GM18508 (cell line): Measurements from ENCODE around the gene ZFYVE21.
"Not testable (repeated sequence)": the region's sequence is repeated elsewhere in the genome, so short reads cannot be mapped to it uniquely, and the experiment has no call there.

ENCODE experiments used
- ATAC-seq: cut with Tn5 transposase; IDR thresholded peaks from one replicate; pipeline ENCODE4 v1.9.1; 2021; ENCODE audit warnings: moderate number of reproducible peaks; ENCODE audit not compliant: insufficient read depth, unreplicated experiment

The ZFYVE21 gene

DNA sequence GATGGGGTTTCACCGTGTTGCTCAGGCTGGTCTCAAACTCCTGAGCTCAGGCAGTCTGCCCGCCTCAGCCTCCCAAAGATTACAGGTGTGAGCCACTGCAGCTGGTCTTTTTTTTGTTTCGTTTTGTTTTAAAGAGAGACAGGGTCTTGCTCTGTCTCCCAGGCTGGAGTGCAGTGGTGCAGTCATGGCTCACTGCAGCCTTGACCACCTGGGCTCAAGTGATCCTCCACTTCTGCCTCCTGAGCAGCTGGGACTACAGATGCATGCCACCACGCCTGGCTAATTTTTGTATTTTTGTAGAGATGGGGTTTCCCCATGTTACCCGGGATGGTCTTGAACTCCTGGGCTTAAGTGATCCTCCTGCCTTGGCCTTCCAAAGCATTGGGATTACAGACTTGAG is 24.0 kb upstream of the ZFYVE21 start:
- ATAC-seq, result not testable (repeated sequence)

DNA sequence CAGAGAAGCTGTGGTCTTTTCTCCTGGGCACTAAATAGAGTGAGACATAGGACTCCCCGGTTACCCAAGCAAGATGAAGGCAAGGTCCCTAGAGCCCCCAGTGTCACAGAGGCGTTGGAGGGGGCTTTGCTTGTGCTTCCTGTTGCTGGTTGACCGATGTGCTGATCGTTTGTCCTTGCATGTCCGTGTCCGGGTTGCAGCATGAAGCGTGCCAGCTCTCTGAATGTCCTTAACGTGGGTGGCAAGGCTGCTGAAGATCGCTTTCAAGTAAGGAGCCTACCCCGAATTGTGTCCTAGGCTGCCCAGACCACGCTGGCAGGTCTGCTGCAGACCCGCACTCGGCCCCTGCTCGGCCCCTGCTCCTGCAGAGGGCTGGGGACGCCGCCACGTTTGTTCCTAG is 23.5 kb upstream of the ZFYVE21 start:
- ATAC-seq, result no peak

DNA sequence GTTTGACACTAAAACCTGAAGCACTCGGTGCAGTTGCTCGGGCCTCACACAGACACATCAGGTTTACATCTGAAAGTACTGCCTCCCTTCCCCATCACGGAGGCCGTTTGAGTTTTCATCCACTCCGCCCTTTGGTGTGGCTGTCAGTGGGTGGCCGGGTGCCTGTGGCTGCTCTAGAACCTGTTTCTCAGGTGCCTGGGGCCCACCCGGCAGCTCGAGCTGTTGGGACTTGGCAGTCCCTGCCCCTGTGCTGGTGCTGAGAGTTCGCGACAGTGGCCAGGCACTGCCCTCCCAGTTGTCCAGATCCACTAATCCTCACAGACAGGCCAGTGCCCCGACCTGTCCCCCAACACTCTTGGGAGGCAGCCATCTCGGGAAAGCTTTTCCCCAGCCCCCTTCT is 22.7 kb upstream of the ZFYVE21 start:
- ATAC-seq, result no peak

DNA sequence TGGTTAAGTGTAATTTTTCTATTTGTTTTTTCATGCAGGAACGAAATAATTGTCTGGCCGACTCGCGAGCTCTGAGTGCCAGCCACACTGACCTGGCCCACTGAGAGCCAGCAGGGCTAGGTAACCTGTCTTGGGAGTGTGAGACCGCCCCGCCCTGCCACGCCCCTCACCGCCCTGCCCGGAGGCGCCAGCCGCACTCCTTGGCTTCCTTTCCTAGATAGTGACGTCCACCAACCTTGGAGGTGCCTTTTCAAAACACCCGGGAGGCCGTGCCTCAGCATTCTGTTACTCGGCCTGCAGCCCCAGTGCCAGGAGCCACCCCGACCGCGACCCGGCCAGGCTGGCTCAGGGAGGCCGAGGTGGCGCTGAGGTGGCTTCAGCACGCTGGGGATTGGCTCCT is 22.1 kb upstream of the ZFYVE21 start:
- no peak for ATAC-seq

DNA sequence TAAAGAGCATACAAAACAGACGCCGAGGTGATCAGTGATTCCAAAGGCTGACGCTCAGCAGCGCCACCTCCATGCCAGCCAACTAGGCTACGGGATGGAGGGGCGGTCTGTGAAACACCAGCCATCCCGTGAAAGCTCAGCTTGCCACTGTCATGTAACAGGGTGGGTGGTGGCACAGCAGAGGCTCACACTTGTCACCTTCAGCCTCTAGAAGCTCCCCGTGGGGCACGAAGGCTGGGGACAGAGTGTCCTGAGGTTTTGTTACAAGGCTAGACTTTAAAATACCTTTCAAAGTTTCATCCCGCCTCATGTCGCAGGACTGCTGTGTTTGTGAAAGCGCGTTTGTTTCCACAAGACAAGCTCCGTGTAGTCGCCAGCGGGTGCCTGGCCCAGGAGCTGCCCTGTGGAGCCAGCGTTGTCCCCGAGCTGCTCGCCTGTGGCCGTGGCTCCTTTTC is 21.0 kb upstream of the ZFYVE21 start:
- no peak for ATAC-seq

DNA sequence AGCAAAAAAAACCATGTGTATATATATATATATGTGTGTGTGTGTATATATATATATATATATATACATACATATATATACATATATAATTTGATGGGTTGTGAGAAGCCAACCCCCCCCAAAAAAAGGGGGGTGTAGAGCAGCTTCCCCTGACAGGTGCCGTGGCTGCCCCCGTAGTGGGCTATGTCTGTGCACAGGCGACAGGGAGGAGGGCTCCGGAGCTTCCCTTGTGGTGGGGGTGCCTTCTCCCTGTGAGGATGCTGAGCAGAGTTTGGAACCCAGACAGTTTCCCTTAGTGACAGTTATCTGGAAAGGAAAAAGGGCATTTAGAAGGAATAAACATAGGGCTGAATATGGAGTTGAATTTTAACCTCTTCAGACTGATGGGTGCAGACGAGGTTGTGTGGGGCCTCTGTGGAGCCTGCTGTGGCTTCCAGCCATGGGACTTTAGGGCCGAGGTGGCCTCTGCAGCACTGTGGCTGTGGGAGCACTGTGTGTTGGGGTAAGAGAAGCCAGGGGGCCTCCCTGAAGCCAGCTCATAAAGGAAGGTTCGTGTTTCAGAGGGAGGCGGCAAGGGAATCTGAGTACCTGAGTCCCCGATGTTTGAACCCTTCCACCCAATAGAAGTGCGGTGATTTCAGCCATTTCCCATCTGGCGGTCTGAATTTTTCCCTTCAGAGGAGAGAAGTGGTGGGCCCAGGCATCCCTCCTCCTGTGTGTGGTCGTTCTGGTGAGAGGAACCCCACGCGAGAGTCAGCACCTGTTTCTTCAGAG is 20.1 kb upstream of the ZFYVE21 start:
- no peak for ATAC-seq

DNA sequence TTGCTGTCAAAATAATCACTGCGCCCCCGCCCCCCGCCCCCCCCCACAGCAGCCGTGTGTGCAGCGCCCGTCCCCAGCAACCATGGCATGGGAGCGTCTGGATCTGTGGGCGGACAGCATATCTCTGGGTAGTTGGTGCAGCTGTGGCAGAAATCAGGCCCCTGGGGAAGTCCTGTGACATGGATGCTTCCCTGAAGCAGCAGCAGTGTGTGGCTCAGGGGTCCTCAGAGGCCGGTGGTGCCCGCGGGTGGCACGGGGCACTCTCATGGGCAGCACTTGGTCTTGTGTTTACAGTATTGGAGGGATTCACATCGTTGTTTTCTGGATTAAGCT is 19.6 kb upstream of the ZFYVE21 start:
- ATAC-seq, result no peak

DNA sequence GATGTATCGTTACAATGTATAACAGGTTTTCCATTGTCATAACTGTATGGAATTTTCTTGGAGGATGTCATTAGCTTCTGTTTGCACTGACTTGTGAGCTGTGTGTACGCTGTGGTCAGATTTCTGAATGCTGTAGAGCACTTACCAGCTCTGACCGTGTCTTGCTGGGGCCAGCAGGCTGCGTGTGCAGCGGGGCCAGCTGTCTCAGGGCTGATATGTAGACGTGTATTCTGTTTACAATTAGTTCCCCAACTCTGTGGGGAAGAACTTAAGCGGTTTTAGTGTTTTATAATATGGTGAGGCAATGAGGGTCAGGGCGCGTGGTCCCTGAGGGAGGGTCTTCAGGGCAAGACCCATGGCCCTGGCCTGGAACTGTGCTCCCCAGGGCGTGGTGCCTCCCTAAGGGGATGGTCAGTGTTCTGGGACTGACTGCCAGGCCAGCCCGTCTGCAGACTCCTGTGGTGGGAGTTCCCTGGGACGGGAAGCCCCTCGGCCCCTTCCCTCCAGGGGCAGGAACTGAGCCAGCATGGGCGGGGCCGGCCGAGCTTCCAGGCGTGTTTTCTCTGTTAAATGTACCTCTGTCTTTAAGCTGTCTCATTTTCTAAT is 19.0 kb upstream of the ZFYVE21 start:
- ATAC-seq, result no peak

DNA sequence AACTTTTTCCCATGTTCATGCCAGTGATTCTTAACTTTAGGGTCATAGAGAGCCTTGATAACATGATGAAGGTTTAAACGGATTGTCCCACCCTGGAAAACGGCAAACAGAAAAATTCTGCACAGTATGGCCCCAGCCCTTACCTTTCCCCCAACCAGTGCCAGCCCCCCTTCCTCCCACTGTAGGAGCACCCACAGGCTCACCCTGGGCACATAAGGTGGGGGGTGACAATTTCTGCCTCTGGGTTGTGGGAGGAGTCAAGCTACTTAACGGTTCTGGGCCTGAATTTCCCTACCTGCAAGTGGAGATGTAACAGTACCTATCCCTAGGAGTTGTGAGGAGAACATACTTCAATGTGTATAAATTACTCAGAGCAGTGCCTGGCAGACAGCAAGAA is 18.4 kb upstream of the ZFYVE21 start:
- ATAC-seq, result no peak

DNA sequence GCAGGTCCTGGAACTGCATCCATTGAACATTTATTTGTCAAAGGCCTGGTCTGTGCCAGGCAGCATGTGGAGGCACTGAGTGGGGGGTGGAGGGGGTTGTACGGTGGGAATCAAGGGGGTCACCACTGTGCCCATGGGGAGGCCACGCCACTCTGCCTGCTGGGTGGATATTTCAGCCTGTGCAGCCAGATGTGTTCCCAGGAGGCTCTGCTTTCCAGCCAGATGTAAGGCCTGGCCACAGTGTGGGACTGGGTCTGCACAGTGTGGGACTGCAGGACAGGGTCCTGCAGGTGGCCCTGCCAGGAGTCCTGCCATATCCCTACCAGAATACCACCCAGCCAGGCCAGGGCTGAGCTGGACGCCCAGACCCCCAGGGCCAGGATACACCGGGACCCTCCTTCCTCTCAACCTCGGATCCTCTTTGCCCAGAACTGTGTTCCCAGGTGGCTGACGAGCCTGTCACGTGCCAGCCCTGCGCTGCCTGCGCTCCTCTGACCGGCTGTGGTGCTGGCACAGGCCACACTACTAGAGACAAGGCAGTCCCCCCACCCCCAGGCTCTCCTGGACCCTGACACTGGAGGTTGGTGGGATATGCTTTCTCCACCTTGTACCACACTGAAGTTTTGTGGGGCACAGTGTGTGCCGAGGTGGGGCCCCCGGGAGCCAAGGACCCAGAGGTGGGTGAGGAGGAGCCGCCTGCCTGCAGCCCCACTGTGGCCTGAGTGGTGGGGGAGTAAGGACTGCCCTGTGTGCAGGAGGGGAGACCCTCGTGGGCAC is 17.8 kb upstream of the ZFYVE21 start:
- no peak for ATAC-seq

DNA sequence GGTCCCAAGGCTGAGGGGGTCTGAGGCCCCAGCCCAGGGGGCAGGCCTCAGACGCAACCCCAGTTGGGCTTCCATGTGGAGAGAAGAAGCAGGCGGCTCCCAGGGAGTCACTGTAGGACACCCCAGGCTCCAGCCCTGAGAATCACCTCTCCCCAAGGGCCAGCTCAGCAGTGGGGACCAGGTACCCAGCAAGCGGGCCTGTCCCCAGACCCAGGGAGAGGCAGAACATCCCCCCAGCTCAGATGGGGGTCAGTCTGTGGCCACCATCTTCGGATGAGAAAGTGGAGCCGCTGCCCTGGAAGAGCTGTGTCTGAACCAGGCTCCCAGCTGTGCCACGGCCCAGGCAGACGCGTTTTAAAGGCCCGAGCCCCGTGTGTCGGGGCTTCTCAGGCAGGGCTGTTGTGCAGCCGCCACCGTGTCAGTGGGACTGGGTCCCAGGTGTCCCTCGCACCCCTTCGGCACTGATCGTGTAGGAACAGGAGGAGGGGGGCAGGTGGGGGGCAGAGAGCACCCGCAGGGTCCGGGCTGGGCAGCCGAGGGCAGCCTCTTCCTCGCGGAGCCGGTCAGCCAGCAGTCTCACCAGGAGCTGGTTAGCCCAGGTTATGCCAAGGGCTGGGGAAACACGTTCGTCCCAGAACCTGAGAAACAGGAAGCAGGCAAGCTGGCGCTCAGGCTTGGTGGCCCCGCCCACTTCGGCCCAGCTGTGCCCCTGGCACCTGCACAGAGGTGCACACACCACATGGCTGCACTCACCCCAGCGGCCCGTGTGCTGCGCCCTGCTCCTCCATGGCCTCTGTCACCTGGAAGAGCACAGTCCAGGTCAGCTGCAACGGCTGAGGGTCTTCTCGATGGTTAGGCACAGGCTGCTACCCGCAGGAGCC is 17.0 kb upstream of the ZFYVE21 start:
- ATAC-seq, result no peak

DNA sequence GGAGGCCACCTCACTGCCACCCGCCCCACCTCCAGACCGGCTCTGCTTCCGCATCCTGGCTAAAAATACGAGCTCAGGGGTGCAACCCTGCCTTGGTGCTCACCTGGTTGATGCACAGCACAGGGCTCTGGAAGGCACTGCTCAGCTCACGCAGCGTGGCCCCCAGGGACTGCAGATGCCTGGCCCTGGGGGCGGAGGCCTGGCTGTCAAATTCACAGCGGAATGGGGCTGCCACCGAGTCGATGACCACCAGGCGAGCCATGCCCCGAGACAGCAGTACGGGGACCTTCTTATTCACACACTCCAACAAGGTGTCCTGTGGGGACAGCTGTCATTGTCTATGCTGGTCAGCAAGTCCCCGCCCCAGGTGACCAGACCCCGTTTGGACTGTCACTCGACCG is 16.3 kb upstream of the ZFYVE21 start:
- no peak for ATAC-seq

DNA sequence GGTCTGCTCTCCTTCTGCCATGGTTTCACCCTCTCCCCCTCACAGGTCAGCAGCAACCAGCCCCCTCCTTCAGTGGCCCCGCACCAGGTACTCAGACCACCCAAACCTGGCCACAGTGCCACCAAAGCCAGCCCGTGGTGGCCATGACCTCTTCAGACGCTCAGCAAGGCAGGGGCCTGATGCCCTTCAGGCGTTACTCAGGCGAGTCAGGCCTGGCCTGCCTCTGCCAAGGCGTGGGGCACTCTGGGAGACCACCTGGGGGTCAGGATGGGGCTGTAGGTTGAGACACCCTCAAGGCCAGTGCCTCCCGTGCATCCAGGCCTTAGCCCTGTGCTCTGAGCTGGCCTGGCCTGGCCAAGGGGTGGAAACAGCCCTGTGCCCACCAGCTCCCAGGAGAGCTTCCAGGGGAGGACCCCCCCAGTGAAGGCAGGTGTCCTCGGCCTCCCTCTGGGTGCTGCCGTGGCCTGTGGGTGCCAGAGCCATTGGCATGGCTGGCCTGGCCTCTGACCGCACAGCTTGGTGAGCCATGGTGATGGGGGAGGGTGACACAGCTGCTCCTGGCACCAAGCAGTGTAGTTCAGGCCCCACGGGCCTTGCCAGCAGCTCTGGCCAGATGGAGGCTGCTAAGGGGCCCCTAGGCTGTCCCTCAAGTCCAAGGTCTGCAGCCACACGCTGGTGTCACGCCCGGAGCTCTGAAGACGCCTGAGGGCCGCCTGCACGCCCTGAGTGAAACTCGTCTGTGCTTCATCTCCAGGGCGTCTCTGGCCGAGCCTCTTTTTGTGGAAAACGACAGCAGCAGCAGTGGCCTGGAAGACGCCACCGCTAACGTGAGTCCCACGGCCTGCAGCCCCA is 15.5 kb upstream of the ZFYVE21 start:
- ATAC-seq, result no peak

DNA sequence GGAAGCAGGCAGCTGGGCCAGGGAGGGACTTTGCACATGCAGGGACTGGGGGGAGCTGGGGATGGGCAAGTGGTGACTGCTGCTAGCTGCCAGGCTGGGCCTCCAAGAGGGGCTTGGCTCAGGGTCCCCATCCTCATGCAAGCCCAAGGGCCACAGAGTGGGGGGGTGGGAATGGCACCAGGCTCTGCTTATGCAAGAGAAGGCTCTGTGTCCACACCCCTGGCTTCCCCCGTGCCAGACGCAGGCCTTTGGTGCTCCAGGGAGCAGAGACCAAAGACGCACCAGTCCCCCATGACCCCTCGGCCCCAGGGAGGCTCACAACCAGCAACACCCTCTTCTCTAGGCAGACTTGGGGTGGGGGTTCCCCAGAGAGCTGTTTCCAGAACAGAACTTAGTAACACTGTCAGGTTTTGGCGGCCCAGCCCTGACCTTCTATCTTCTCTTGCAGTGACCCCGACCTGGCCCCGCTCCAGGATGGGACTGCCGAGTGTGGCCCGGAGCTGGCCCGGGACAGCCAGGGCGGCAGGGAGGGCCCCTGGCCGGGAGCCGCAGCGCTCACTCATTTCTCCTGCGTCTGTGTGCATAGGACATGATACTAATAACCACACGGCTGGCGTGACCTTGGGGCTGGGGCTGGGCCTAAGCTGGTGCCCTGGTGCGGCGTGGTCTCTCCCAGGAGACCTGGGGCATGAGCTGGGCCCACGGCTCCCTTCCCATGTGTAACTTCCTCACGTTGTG is 14.7 kb upstream of the ZFYVE21 start:
- no peak for ATAC-seq

DNA sequence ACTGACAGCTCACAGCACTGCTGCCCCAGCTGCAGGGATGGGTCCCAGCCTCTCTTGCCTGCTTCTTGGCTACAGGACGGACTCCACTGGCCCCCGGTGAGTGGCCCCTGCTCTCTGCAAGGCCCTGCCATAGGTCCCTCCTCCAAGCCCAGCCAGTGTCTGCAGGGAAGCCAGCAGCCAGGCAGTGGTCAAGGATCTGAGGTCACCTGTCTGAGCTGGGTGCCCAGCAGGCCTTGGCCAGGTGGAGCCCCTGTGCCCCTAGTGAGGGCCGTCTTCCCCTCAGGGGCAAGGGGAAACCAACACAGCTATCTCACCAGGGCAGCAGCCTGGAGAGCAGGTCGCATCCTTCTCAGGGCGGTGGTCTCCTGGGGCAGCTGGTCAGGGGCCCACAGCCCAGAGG is 13.5 kb upstream of the ZFYVE21 start:
- no peak for ATAC-seq

DNA sequence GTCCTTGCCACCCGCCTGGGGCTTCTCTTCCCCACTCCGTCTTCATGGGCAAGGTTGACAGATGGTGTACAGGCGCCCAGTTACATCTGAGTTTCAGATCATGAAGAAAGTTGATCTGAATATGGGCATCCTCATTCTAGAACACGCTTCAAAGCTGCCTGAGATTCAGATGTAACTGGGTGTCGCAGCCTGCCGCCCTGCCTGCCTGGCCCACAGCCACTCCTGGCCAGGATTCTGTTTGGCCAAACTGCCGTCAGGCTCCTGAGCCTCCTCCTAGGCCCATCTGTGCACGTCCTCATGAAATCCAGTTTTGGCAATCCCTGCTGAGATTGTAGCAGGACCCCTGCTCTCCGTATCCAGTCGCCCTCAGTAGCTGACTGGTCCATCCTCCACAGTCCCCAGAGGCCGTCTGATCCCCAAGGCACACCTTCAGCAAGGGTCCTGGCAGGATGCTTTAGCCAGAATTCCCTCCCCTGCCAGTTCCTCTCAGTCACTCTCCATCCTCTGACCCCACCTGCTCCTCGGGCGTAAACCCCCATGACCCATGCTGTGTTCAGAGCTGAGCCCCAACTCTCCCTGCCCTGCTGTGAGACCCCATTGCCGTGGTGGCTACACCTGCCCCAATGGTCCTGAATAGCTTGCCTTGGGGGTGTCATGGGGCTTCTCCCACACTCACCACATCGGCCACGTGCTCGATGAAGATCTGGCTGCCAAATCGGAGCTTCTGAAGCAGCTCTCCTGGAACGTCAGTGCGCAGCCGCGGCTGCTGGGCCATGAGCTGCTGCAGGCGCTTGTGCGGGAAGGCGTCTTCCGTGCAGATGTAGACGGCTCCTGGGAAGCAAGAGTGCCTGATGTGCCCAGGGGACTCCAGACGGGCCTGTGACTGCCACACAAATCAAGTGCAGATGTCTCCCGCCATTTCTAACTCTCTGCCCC is 12.8 kb upstream of the ZFYVE21 start:
- ATAC-seq, result no peak

DNA sequence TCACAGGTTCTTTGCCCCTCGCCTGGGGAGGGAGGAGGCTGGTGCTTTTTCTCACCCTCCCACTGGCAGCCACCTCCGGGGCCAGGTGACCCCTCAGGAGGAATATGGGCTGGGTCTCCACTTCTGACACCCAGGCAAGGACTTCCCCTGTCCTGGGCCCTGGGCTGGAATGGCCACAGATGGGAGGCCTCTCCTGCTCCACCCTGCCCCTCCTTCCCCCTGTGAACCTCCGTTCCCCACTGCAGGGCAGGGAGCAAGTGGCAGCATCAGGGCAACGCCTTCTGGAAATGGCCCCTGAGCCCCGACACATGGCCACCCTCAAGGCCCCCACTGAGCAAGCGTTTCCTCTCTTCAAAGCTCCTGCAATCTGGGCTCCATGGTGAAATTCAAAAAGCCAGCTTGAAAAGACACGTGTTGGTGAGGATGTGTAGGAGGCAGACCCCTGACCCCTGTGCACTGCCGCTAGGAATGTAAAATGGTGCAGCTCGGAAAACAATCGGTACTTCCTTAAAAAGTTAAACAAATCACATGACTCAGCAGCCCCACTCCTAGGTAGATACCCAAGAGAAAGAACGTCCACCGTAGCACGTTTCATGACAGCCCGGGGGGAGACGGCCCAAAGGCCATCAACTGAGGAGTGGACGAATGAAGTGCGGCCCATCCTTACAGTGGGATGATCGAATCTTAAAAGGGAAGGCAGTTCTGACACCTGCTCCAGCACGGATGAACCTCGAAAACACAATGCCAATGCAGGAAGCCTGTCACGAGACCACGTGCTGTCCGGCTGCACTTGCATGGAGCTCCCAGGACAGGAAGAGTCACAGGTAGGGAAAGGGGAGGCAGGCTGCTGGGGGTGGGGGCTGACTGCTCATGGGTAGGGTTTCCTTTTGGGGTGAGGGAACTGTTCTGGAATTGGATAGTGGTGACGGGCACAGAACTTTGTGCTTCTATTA is 11.9 kb upstream of the ZFYVE21 start:
- ATAC-seq, result no peak
